ENCODE data around the gene SCARB1.

SCARB1 gene

DNA sequence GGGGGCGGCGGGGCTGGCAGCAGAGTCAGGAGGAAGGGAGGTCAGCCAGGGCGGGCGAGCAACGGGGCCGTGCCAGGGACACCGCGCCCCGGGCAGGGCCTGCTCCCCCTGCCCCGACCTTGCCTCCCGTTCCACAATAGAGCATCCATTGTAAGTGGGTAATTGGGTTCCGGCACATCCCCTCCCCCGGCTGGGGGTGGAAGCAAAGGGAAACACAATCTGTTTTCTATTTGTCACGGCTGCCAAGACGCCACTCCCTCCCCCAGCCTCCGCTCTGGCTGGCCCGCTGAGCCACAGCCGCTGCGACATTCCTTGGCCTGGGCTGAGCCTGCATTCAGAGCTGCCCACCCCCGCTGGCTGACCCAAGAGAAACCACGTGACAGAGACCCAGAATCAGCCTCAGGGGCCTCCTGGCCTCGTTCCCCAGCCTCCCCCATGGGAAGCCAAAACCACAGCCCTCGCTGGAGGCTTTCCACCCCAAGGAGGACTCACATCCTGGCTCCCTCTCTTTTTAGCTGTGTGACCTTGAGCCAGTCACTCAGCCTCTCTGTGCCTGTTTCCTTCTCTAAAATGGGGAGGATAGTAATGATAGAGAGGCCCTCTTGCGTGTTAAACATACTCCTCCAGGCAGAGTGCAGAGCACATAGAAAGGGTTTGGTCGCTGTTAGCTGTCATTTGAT, 117.6 kb downstream of the SCARB1 start:
- DNase-seq (ENCODE audit: low spot score), result peak; percentile 94

DNA sequence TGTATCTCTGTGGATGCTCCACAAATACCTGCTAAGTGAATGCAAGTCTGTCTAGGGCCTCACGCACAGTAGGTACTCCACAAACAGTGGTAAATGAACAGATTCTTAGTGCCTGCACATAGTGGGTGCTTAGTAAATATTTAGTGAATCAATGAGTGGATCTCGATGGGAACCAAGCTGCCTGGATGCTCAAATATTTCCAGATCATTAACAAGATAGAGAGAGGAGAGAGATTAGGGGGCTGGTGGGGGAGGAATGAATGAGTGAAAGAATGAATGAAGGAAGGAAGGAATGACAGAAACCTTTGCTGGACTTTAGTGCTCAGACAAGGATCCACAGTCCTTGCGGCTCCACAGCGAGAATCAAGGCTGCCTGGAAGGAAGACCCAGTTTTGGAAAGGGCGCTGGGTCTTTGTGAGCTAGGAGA, 118.2 kb downstream of the SCARB1 start:
- DNase-seq (ENCODE audit: low spot score), result no peak

DNA sequence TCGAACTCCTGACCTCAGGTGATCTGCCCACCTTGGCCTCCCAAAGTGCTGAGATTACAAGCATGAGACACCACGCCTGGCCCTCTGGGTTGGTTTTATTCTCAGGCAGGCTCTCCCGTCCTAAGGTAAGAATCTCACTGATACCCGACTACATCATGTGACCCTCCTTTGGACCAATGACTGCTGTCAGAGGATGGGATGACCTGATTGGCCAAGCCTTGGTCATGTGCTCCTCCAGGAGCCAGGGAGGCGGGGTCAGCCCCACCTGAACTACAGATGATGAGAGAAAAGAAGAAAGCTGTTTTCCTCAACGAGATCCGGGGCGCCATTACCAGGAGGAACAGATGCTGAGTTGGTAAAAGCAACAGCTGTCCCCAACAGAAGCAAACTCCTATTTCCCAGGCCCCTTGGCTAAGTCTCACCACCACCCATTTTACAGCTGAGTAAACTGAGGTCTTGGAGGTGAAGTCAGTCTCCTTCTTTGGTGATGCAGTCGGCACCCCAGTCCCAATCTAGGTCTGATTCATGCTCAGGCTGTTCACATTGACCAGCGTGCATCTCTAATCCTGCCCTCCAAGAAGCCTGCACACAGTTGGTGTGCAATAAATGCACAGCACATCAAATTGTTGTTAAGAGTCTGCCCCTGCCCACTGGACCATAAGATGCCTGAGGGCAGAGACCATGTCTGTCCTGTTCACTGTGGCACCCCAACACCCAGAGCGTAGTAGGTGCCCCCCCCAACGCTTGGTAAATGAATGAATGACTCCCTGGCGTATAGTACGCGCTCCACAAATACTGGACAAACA, 118.8 kb downstream of the SCARB1 start:
- DNase-seq (ENCODE audit: low spot score), result no peak

DNA sequence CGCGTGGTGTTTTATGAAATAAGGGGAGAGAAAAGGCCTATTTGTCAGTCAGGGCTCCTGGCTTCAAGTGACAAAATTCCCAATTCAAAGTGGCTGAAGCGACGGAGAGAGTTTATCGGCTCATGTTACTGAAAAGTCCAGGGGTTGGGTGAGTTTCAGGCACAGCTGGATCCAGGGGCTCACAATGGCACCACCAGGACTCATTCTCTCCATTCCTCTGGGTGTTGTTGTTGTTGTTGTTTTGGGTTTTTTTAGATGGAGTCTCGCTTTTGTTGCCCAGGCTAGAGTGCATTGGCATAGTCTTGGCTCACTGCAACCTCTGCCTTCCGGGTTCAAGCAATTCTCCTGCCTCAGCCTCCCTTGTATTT, 119.4 kb downstream of the SCARB1 start:
- no peak for DNase-seq (ENCODE audit: low spot score)

DNA sequence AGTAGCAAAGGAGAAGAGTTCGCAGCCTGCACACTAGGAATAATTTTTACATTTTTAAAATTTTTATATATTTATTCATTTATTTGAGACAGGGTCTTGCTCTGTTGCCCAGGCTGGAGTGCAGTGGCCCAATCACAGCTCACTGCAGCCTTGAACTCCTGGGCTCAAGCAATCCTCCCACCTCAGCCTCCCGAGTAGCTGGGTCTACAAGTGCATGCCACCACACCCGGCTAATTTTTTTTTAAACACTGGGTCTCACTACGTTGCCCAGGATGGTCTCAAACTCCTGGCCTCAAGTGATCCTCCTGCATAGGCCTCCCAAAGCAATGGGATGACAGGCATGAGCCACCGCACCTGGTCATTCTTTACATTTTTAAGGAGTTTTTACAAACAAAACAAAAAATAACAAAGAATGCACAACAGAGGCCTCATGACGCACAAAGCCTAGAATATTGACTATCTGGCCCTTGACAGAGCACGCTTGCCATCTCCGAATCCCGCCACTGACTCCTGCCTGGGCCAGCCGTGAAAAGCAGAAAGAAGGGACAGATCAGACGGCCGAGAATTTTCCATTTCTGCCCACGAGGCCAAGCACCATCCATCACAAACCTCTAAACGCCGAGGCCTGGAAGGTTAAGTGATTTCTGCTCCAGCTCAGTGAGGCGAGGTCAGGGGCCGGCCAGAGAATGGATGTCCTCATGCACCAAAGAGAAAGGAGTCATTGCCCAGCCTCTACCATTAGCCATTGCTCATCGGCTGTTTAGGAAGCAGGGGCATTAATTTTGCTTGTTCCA, 120.0 kb downstream of the SCARB1 start:
- DNase-seq (ENCODE audit: low spot score), result no peak

DNA sequence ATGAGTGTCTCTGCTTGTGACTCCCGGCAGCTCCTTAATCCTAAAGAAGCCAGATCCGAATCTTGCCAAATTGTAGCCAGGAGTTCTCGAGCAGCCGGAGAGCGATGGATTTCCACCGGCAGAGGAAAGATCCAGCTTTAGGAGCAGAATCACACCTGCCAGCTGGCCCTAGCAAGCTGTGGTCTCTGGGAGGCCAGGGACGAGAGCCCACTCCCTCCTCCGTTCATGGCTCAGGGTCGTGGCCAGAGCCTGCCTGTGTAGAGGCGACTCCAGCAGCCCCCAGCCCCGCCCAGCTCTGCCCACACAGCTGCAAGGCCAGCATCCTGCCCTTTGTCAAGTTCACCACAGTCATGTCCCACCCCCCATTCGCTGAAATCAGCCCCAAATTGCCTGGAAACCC, 121.0 kb downstream of the SCARB1 start:
- DNase-seq (ENCODE audit: low spot score), result no peak

DNA sequence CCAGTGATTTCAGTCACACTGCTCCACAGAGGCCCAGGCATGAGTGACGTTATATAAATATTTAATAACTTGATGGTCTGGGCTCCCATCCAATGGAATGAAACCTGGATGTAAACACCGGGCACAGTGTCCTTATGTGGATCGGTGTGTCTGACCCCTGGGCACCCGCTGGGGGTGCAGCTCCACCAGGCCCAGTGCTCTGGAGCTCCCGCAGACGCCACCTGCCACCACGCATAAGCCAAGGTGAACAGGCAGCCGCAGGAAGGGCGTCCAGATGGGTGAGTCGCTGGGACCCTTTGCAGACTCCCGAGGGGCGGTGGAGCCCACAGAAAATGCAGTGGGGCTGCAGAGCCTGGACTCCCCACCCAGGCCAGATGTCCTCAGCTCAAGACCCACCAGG, 121.6 kb downstream of the SCARB1 start:
- no peak for DNase-seq (ENCODE audit: low spot score)

DNA sequence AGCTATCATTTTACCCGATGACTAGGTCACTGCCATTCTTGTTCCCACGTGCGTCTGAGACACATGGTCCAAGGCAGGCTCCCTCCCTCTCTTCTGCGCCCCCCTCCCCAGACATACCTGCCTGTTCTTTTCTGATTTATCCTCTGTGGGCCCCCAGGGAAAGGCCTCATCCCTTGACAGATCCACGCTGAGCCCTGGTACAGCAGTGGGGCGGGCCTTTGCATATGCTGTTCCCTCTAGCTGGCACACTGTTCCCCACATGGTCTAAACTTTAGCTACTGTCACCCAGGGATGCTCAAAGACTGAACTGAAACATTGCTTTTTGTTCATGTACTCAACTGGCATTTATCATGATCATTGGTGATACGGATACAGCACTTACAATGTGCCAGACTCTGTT, 122.5 kb downstream of the SCARB1 start:
- DNase-seq (ENCODE audit: low spot score), result no peak

DNA sequence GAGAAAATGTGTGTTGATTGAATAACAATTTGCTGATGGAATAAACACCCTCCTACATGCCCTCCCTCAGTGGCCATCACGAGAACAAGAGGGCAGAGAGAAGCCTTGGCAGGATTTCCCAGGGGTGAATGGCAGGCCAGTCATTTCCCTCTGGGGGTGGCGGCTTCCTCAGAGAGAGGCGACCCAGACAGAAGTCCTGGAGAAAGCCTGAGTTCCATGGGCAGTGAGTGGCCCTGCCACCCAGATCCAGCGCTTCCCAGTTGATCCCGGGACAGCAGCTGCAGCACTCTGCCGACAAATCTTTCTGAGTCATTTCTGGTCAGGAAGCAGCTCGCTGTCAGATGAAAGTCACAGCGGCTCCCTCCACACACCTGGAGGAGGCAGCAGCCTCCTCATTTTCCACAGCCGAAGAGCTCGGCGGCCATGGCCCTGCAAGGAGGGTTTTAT, 123.0 kb downstream of the SCARB1 start:
- no peak for DNase-seq (ENCODE audit: low spot score)

DNA sequence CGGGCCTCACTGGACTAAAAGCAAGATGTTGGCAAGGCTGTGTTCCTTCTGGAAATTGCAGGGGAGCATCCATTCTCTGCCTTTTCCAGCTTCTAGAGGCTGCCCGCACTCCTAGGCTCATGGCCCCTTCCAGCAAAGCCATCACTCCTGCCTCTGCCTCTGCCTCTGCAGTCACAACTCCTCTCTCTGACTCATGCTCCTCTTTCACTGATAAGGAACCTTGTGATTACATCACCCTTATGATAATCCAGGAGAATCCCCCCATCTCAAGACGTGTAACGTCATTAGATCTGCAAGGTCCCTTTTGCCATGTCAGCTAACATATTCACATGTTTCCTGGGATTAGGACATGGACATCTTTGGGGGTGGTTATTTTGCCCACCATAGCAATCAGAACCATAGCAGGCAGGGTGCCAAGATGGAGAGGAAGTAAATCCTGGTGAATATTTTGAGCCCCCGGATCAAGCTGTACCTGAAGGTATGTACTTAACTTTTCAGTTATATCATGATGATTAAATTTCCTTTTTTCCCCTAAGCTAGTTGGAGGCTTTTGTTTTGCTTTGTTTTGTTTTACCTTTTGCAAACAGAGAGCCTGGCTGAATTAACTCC, 123.6 kb downstream of the SCARB1 start:
- no peak for DNase-seq (ENCODE audit: low spot score)

DNA sequence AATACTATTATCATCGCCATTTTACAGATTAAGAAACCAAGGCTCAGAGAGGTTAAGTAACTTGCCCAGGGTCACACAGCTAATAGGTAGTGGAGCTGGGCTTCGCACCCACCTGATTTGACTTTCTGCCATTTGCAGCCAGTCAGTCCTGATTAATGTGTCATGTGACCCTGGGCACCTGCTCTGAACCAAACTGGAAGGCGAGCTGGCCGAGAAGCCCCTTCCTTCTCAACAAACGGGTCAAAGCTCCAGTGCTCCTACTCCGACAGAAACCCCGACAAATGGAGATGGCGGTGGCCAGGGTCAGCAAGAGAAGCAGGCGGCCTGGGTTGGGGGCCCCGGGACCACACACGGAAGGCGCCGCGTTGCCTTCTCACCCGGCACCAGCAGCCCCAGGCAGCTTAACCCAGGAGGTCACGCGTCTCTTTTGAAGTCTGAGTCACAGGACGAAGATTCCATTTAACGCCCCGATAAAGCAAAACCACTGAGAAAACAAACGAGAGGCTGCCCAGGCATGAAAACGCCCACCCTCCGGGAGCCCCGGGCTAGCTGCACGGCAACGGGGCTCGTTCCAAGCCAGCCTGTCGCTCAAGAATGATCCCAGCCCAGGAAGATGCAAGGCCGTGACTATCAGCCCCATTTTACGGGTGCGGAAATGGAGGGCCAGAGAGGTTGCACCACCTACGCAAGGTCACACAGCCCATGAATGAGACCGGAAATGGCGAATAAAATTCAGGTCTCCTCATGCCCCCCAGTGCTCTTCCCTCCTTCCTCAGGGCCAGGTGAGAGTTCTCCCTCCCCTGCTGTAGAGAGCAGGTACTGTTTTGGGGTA, 124.8 kb downstream of the SCARB1 start:
- no peak for DNase-seq (ENCODE audit: low spot score)

DNA sequence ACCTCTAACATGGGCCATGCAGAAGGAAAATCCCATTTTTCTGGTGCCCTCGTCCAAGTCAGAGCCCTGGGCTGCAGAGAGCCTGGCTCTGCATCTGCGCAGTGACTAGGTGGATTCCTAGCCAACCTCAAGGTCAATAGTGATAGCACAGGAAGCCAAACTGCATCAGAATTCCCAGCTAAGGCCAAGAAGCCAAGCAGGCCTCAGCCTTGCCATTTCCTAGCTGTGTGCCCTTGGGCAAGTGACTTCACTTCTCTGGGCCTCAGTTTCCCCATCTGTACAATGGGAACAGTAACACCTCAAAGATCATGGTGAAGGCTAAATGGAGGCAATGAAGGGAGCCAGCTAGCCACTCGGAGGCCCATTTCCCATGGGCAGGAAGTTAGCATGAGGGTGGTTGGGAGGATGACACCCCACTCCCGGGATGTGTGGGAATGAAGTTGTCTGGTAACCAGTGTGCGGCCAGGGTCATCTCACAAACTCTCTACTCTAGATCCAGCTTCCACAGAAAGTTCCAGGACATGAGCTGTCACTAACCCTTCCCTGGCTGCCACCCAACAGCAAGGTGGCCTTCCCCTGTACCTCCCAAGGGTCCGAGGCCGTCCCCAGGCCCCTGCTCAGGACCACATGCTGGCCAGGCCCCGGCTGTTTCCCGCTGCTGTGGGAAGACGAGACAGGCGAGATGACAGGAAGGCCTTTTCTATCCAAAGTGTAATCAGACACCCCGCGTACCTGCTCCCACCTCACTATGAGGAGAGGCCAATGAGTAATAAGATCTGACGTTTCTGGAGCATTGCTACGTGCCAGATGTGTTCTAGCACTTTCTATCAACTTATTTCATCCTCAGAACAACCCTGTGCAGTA, 125.7 kb downstream of the SCARB1 start:
- DNase-seq (ENCODE audit: low spot score), result no peak

DNA sequence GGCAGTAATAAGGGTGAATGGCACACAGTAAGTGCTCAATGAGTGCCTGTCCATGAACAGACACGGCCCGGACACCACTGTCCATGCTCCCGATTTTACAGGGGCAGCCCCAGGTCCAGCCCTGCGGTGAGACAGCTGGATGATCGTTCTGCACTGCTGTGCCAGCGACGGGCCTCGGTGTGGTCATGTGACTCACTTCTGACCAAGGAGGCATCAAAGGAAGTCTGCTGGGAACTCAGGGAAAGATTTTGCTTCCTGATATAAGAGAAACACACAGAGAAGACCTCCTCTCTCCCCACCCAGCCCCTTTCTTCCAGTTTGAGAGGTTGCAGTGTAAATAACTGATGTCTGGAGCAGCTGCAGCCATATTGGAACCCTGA, 126.6 kb downstream of the SCARB1 start:
- no peak for DNase-seq (ENCODE audit: low spot score)

DNA sequence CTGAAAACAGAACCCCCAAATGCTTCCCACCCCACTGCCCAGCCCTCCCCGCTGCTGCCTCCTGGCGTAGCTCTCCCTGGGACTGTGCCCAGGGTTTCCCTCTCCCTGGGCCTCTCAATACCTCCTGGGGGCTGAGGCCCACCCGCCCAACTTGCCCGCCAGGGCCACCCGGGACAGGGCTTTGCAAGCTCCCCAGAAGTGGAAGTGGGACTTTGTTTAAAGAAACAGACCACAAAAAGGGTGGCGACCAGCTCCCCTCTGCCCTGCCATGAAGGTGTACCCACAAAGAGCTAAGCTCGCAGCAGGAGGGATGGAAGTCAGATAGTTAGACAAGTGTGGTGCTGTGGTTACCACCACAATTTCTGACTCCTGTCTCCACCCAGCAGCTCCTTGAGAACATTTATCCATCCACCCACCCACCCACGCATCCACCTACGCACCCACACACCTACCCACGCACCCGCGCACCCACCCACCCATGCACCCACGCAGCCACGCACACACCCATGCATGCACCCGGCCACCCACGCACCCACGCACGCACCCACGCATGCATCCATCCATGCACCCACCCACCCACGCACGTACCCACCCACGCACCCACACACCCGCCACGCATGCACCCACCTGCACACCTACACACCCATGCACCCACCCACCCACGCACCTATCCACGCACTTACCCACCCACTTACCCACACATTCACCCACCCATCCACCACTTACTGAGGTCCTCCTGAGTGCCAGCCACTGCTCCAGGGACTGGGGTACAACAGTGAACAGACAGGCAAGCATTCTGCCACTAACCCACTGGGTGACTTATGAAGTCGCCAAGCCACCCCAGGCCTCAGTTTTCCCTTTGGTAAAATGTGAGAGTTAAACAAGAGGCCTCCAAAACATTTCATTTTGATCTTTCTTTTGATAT, 127.3 kb downstream of the SCARB1 start:
- no peak for DNase-seq (ENCODE audit: low spot score)

DNA sequence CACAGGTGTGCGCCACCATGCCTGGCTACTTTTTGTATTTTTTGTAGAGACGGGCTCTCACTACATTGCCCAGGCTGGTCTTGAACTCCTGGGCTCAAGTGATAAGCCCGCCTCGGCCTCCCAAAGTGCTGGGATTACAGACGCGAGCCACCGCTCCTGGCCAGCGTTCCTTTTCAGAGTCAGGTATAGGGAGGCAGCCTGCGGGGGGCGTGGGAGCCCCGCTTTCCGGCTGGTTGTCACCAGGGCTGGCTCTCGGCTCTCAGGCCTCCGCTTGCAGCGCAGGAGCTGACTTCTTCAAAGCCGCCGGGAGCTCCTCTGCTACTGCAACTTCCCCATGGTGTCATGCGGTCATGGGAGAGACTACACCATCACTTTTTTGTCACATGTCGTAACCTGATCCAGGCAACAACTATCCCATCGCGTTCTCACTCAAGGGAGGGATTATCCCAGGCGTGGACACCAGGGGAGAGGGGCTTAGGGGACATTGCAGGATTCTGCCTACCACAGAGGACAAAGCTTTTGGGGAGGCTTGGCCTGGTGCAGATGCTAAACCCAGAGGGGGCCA, 129.4 kb downstream of the SCARB1 start:
- peak; percentile 75 for DNase-seq (ENCODE audit: low spot score)

DNA sequence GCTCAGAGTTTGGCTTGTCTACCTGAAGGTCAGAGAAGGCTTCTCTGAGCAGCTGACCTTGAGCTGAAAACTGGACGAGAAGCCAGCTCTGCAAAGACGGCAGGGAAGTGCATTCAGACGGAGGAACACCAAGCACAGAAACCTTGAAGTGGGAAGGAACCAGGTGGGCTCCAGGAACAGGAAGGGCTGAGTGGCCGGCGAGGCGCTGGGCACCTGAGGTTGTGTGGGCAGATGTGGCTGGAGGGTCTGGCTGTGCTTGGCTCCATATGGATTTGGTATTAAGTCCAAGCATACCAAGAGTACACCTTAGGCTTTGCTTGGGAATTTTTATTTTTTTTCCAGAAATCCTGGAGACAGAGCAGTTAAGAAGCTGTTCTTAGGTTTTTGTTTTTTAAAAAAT, 130.6 kb downstream of the SCARB1 start:
- no peak for DNase-seq (ENCODE audit: low spot score)

DNA sequence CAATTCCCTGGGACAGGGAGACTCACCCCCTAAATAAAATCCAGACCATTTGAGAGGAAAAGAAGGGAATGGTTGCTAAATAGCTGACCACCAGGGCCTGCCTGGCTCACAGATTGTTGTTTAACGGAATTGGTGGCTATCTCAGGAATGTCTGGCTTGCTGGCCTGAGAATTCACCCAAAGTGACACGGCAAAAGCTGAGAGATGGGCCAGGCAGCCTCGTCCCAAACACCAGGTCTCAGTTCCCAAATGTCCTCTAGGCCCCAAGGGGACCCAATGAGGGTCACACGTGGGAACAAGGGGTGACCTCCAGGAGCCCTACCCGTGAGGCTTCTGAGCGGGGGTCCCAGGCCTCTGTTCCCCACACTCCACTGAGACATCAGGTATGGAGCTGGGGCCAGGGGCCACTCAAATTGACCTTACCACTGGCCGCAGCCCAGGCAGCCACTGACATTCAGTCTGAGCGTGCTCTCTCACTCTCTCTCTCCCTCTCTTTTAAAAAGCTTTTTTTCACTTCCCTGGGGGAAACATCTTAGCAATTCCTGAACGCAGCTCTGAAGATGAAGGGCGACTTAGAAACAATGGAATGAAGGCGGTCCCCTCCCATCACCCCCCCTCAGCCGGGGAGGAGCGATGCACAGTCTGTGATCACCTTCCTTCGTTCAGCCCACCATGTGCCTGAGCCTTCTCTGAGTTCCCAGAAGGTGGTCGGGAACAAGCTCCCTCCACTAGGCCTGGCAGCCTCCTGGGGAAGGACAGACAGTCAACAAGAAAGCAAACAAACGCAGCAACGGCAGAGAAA, 131.2 kb downstream of the SCARB1 start:
- no peak for DNase-seq (ENCODE audit: low spot score)

DNA sequence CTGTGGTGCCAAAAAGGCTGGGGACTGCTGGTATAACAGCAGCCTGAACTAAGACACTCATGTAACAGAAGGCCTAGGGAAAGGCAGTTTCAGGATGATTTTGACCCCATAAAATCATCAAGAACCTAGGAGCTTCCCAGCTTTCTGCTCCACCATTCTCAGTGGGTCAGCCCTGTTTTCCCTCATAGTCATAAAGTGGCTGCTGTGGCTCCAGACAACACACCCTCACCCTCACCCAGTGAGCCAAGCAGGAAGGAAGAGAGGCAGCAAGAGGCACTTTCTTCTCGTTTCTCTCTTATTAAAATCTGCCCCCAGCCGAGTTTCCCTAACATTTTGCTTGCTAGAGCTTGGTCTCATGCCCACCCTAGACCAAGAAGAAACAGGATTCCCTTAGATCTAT, 131.8 kb downstream of the SCARB1 start:
- DNase-seq (ENCODE audit: low spot score), result no peak
